HG03565 (cell line): ENCODE data around the gene MLEC.

ENCODE experiments used
- ATAC-seq: cut with Tn5 transposase; IDR thresholded peaks from one replicate; pipeline ENCODE4 v1.9.1; 2021; ENCODE audit warnings: mild to moderate bottlenecking, moderate library complexity; ENCODE audit not compliant: unreplicated experiment

Gene MLEC

DNA sequence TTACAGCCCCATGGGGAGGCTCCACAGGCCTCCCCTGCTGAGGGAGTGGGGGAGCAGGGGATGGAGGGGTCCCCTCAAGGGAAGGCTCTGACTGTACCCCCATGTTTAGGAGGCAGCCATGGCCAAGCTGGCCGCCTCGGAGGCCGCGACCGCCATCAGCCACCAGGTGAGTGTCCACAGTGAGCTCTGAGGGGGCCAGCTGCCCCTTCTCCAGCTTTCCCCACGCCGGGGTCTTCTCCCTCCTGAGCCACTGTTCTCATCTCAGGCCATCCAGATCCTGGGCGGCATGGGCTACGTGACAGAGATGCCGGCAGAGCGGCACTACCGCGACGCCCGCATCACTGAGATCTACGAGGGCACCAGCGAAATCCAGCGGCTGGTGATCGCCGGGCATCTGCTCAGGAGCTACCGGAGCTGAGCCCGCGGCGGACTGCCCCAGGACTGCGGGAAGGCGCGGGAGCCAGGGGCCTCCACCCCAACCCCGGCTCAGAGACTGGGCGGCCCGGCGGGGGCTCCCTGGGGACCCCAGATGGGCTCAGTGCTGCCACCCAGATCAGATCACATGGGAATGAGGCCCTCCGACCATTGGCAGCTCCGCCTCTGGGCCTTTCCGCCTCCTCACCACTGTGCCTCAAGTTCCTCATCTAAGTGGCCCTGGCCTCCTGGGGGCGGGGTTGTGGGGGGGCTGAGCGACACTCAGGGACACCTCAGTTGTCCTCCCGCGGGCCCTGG lies 52.2 kb downstream of the MLEC start:
- no peak for ATAC-seq

- no peak for ATAC-seq
Observed at GRCh38 chr12:120739821-120740613, 53.1 kb downstream of the MLEC start.

GRCh38 chr12:120740871-120741270 lies 53.9 kb downstream of the MLEC start:
- ATAC-seq = no peak

- no peak for ATAC-seq
Observed at GRCh38 chr12:120741476-120742421, 54.8 kb downstream of the MLEC start.

- ATAC-seq = no peak
Observed at GRCh38 chr12:120744922-120745493, 58.1 kb downstream of the MLEC start.

DNA sequence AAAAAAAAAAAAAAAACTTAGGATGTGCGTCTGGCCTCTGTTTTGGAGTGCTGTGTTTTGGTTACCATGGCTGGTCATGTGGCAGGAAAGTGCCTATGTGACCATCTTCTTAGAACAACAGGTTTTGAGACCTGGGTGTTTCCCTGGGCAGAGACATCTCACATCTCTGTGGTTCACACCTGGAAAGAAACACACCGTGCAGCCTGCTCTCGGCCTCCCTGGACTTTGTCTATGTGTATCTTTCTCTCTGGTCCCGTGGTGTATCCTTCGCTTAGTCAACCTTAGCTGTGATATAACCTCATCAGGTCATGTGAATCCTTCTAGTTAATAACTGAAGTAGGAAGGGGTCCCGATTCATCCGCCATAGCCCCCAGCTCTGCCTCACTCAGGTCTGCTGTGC lies 61.3 kb downstream of the MLEC start:
- no peak for ATAC-seq

DNA sequence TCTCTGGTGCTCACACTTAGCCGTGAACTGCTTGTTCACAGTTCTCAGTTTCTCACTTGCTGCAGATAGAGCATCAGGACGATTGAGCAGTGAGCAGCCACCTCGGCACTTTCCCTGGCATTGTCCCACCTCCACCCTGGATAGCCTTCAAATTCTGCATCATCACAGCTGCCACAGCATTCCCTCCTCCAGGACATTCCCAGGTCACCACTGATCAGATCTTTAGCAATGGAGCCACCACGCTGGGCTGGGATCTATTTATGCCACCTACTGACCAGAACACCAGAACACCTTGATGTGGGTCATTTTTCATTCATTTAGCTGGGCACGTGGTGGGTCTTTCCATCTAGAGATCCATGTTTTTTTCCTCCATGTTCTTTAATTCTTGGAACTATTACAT lies 62.3 kb downstream of the MLEC start:
- no peak for ATAC-seq

DNA sequence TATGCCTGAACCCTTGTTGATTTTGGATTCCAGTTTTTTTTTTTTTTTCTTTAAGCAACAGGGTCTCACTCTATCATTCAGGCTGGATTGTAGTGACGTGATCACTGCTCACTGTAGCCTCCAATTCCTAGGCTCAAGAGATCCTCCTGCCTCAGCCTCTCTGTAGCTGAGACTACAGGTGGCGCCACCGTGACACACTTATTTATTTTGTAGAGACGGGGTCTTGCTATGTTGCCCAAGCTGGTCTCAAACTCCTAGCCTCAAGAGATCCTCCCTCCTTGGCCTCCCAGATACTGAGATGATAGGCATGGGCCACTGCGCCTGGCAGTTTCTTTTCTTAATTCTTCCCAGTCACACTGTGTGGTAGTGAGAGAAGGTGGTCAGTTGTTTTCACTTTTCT lies 63.9 kb downstream of the MLEC start:
- no peak for ATAC-seq

DNA sequence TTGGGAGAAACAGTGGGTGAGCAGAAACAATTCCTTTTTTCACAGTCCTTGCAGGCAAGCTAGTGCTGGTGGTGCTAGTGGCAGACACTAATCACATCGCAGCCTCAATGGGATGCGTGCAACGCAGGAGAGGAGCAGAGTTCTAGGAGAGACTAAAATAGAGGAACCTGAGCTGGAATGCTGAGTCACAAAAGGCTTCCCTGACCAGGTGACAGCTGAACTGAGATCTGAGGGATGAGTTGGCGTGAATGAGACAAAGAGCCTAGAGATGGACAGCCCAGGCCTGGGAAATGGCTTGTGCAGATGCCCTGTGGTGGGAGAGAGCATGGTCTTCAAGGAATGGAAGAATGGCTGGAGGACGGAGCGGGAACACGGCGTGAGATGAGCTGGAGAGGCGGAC lies 64.4 kb downstream of the MLEC start:
- no peak for ATAC-seq
